ENCODE measurements around the gene MTM1. TPM values are rescaled to one million over a fixed set of nuclear protein-coding genes. Genes with fewer than 3 reads are reported as not detected.

Gene MTM1
- total and polyA plus RNA-seq, 5 donors, result 4.0 to 16.9 (median 15.2) TPM

DNA sequence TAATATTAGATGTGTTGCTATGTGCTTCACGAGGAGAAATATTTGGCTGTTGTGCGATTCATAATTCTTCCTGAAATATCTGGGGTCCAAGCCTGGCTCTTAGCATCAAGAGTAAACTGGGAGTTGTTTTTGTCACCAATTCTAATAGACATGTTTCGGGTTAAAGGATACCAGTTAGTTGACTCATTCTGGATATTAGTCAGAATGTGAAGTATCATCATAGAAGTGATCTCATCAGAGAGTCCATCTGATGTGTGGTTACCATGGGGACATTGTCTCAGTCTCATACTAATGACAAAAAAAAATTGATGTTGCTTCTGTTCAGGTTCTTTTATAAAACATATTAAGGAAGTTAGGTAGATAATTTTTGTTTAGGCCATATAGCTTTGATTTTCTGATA is 67.5 kb downstream of the MTM1 start:
- WGBS, result 80% methylated on average over 3 of the region's 3 CpGs
- Histone ChIP-seq H3K9me3 (ENCODE audit: control insufficient read depth, low read length) (no peaks in the 10 kb centered on the region), H3K4me3 (ENCODE audit: low read length) (no peak overlapping the region), H3K27me3 (ENCODE audit: control insufficient read depth, insufficient read depth) (no peaks in the 10 kb centered on the region), H3K4me1 (ENCODE audit: control insufficient read depth, insufficient read depth, low read length) (no peaks in the 10 kb centered on the region), H3K27ac (ENCODE audit: low read length) (no peak overlapping the region)
- intact Hi-C loops (cut with DNase I), result no loop called here
- no peak for DNase-seq
- no peak for ATAC-seq

DNA sequence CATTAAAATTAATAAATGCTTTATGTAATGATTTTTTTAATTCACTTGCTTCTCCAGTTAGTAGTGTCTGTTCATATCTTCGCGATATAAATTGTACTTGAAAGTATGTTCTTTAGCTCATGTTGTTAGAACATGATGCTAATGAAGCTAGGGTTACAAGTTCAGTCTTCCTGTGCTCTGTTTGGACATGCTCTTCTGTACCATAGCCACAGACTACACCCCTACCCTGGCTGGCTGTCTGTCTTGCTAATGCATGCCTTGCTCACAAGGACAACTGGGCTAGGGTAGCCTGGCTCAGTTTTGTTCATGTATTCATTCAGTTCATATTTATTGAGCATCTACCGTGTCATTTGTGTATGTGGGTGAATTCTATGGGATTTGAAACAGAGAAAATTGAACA is 74.0 kb downstream of the MTM1 start:
- Histone ChIP-seq H3K4me3 (ENCODE audit: low read length) (no peak overlapping the region), H3K9me3 (ENCODE audit: control insufficient read depth, low read length) (no peaks in the 10 kb centered on the region), H3K27me3 (ENCODE audit: control insufficient read depth, insufficient read depth) (no peaks in the 10 kb centered on the region), H3K27ac (ENCODE audit: low read length) (no peak overlapping the region), H3K4me1 (ENCODE audit: control insufficient read depth, insufficient read depth, low read length) (no peaks in the 10 kb centered on the region)
- intact Hi-C loops (cut with DNase I), result no loop called here
- no peak for ATAC-seq
- DNase-seq, result no peak
- 98% methylated on average over 3 of the region's 3 CpGs for WGBS

DNA sequence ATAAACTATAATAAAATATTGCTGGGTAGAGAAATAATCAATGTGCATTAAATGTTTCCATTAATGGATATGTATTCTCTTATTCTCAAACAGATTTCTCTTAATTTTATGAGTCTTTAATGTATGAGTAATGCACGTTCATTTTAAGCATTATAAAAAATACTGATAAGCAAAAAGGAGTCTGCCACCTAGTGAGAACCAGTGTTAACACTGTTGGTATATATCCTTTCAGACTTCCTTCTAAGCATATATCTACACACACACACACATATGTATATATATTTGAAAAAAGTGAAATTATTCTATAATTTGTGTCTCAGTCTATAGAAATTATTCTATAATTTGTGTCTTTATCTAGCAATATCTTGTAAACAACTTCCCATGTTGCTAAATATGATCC is 74.8 kb downstream of the MTM1 start:
- DNase-seq, result no peak
- Histone ChIP-seq H3K4me3 (ENCODE audit: low read length) (no peak overlapping the region), H3K27me3 (ENCODE audit: control insufficient read depth, insufficient read depth) (no peaks in the 10 kb centered on the region), H3K9me3 (ENCODE audit: control insufficient read depth, low read length) (no peaks in the 10 kb centered on the region), H3K27ac (ENCODE audit: low read length) (no peak overlapping the region), H3K4me1 (ENCODE audit: control insufficient read depth, insufficient read depth, low read length) (no peaks in the 10 kb centered on the region)
- WGBS, result 33% methylated on average over 1 of the region's 1 CpG
- ATAC-seq, result no peak
- intact Hi-C loops (cut with DNase I), result no loop called here

DNA sequence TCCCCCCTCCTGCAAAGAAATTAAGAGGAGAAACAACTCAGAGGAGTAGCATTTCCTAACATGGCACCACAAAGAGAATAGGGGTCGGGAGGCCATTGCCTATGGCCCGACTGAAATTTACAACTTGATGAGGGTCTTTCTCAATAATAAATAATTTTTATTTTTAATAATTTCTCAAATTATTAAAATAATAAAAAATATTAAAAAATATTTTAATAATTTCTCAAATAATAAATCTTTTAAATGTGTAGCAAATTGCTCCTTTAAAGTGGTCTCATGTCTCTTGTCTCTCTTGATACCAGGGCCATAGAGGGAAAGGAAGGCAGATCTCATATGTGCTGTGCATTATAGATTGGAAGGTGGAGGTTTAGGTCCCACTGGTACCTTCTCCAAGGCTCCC is 75.5 kb downstream of the MTM1 start:
- WGBS, result 98% methylated on average over 2 of the region's 2 CpGs
- Histone ChIP-seq H3K27ac (ENCODE audit: low read length) (no peak overlapping the region), H3K4me1 (ENCODE audit: control insufficient read depth, insufficient read depth, low read length) (no peaks in the 10 kb centered on the region), H3K27me3 (ENCODE audit: control insufficient read depth, insufficient read depth) (no peaks in the 10 kb centered on the region), H3K4me3 (ENCODE audit: low read length) (no peak overlapping the region), H3K9me3 (ENCODE audit: control insufficient read depth, low read length) (no peaks in the 10 kb centered on the region)
- ATAC-seq (no peak), DNase-seq (no peak)
- intact Hi-C loops (cut with DNase I), result no loop called here

DNA sequence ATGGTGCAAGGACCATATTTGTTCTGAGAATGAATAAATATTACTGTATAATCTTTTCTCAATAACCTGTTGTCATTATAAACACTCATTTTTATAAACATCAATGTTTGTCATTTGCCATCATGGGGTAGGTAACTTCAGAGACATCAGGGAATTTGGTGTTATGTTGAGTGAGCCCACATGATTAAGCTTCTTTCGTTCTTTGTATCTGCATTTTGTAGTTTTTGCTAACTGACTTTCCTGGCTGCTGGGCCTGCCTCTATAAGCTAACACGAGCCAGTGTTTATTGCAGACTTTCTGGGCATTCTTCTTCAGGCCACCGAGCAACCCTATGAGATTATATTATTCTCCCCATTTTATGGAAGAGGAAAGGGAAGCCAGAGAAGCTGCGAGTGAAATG is 76.0 kb downstream of the MTM1 start:
- ATAC-seq (no peak), DNase-seq (no peak)
- no peak overlapping the region for H3K27ac ChIP-seq (ENCODE audit: low read length)
- no peak overlapping the region for H3K4me3 ChIP-seq (ENCODE audit: low read length)
- WGBS, result 93% methylated on average over 4 of the region's 4 CpGs
- intact Hi-C loops (cut with DNase I), result no loop called here
- no peaks in the 10 kb centered on the region for H3K27me3 ChIP-seq (ENCODE audit: control insufficient read depth, insufficient read depth)
- H3K4me1 ChIP-seq (ENCODE audit: control insufficient read depth, insufficient read depth, low read length), result no peaks in the 10 kb centered on the region
- no peaks in the 10 kb centered on the region for H3K9me3 ChIP-seq (ENCODE audit: control insufficient read depth, low read length)

DNA sequence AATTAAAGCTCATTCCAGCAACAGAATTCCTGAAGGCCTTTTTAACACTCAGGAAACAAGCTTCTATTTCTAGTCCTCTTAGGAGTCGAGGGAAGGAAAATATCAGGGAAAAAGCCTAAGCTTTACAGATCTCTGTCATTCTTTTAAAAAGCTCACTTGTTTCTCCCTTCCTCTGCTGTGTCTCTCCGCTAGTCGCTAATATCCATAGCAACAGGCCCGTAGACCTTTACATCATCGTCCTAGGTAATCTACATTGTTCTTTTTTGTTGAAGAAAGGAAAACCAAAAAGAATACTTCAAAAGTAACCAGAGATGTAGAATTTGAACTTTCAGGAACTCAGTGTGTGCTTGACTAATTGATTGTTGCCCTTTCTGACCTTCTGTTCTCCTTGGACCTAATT is 78.9 kb downstream of the MTM1 start:
- intact Hi-C loops (cut with DNase I), result no loop called here
- no peak for DNase-seq
- Histone ChIP-seq H3K4me3 (ENCODE audit: low read length) (no peak overlapping the region), H3K4me1 (ENCODE audit: control insufficient read depth, insufficient read depth, low read length) (no peaks in the 10 kb centered on the region), H3K27ac (ENCODE audit: low read length) (no peak overlapping the region), H3K9me3 (ENCODE audit: control insufficient read depth, low read length) (no peaks in the 10 kb centered on the region), H3K27me3 (ENCODE audit: control insufficient read depth, insufficient read depth) (no peaks in the 10 kb centered on the region)
- WGBS, result 75% methylated on average over 5 of the region's 5 CpGs
- ATAC-seq, result no peak

DNA sequence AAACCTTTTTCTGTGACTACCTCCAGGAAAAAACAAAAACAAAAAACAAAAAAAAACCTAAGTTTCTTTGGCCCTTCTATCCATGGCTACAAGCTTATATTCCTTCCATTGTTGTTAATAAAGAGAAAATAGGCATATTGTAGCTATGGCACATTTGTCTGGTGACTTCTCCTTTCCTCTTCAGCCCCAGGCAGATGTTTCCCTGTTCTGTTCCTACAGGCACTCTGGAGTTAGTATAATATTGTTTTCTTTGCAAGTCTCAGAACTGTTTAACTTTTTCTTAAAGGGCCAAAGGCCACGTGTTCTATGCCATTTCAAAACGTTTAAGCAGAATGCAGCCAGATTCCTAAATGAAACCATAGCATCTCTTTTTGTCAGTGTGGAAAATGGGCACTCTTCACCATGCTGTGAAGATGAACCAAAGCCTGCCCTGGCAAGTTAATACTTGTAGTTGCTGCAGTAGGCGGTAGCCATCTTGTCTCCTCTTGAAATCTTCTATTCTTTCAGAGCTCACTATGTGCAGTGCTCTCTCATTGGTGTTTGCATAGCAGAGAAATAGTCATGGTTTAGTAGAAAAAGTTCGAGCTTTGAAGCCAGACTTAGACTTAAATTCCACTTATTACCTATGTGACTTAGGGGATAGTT is 80.0 kb downstream of the MTM1 start:
- no peaks in the 10 kb centered on the region for H3K9me3 ChIP-seq (ENCODE audit: control insufficient read depth, low read length)
- no peaks in the 10 kb centered on the region for H3K27me3 ChIP-seq (ENCODE audit: control insufficient read depth, insufficient read depth)
- H3K4me3 ChIP-seq (ENCODE audit: low read length), result no peak overlapping the region
- WGBS, result 80% methylated on average over 4 of the region's 4 CpGs
- H3K4me1 ChIP-seq (ENCODE audit: control insufficient read depth, insufficient read depth, low read length), result no peaks in the 10 kb centered on the region
- no peak overlapping the region for H3K27ac ChIP-seq (ENCODE audit: low read length)
- no peak for DNase-seq
- ATAC-seq, result no peak
- intact Hi-C loops (cut with DNase I), result no loop called here

DNA sequence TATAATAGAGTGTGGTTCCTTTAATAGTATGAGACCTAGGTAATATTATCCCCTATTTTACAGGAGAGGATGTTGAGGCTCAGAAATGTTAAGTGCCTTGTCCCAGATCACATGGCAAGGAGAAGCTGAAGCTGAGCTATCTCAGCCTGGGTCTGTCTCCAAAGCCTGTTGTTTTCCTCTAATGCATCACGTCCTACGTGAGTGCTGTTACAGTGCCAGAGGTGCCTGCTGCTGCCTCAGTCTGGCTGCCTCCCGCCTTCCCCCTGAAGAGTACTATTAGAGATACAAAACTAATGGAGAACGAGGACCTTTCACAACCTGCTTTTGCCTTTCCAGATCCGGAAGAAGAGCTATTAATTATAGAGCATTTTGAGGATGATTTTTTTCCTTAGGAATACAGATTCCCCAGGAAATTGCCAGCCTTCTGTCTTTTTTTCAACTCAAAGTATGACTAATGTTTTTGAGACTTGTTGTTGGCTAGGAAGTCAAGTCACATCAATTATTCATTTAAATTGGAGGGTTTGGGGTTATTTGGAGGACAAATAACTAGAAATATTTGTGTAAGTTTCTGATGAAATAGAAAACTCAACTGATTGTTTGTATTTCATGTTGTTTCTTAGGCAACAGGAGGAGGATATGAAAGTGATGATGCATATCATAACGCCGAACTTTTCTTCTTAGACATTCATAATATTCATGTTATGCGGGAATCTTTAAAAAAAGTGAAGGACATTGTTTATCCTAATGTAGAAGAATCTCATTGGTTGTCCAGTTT is 80.9 kb downstream of the MTM1 start:
- intact Hi-C loops (cut with DNase I), result no loop called here
- H3K9me3 ChIP-seq (ENCODE audit: control insufficient read depth, low read length), result no peaks in the 10 kb centered on the region
- no peak overlapping the region for H3K4me3 ChIP-seq (ENCODE audit: low read length)
- H3K27me3 ChIP-seq (ENCODE audit: control insufficient read depth, insufficient read depth), result no peaks in the 10 kb centered on the region
- no peaks in the 10 kb centered on the region for H3K4me1 ChIP-seq (ENCODE audit: control insufficient read depth, insufficient read depth, low read length)
- peak in 1 of 2 donors; percentile 31 for ATAC-seq
- WGBS, result 49% methylated on average over 8 of the region's 8 CpGs
- no peak overlapping the region for H3K27ac ChIP-seq (ENCODE audit: low read length)
- peak in 1 of 3 donors; percentile 50 for DNase-seq

DNA sequence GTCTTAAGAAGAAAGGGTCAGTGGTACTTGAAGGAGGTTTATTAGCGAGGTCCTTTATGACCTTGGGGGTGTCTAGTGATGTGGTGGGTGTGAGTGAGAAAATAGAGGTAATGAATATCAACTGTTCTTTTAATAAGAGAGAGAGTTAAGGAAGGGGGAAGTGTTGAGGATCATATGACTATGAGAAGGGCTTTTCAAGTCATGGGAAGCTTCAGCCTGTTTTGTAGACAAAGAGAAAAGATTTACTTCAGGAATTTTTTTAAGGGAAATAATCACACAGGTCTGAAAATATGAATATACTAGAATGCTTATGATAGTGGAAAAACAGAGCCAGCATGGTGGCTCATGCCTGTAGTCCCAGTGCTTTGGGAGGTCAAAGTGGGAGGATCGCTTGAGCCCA is 83.5 kb downstream of the MTM1 start:
- Histone ChIP-seq H3K4me3 (ENCODE audit: low read length) (no peak overlapping the region), H3K4me1 (ENCODE audit: control insufficient read depth, insufficient read depth, low read length) (no peaks in the 10 kb centered on the region), H3K27ac (ENCODE audit: low read length) (no peak overlapping the region), H3K9me3 (ENCODE audit: control insufficient read depth, low read length) (no peaks in the 10 kb centered on the region), H3K27me3 (ENCODE audit: control insufficient read depth, insufficient read depth) (no peaks in the 10 kb centered on the region)
- intact Hi-C loops (cut with DNase I), result no loop called here
- no peak for DNase-seq
- WGBS, result 99% methylated on average over 2 of the region's 2 CpGs
- ATAC-seq, result no peak

DNA sequence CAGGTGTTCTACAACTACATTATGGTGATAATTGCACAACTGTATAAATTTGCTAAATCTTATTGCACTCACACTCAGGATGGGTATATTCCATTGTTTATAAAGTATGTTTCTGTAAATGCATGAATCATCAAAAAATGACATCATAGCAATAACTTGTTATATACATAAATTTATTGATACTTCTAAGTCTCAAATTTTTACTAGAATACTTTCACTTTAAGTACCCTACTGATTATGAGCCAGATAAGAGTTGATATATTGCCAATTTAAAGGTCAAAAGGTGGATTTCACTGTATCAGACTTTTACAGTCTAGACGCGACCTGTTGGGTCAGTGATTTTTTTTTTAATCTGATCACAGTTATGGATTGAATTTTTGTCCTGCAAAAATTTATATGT is 87.4 kb downstream of the MTM1 start:
- Histone ChIP-seq H3K27ac (ENCODE audit: low read length) (no peak overlapping the region), H3K4me3 (ENCODE audit: low read length) (no peak overlapping the region), H3K9me3 (ENCODE audit: control insufficient read depth, low read length) (no peaks in the 10 kb centered on the region), H3K27me3 (ENCODE audit: control insufficient read depth, insufficient read depth) (no peaks in the 10 kb centered on the region), H3K4me1 (ENCODE audit: control insufficient read depth, insufficient read depth, low read length) (no peaks in the 10 kb centered on the region)
- DNase-seq (no peak), ATAC-seq (no peak)
- 87% methylated on average over 2 of the region's 2 CpGs for WGBS
- intact Hi-C loops (cut with DNase I), result no loop called here

DNA sequence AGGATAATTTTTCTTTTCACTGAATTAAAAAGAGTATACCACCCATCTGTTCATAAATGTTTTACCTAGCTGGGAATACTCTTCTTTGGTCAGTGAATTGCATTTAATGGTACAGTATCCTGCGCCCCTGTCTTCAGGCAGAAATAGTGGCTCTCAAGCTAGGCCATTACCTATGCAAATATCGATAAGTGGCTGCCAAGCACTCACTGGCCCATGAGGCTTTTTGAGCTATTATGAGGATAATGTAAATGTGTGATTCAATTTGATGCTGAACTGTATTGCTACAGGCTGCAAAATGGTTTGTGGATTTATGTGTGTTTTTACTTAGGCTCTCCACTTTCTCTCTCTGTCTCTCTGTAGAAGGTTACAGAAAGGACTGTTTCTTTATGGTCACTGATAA is 94.7 kb downstream of the MTM1 start:
- WGBS, result 86% methylated on average over 2 of the region's 2 CpGs
- Histone ChIP-seq H3K27ac (ENCODE audit: low read length) (no peak overlapping the region), H3K9me3 (ENCODE audit: control insufficient read depth, low read length) (no peaks in the 10 kb centered on the region), H3K4me3 (ENCODE audit: low read length) (no peak overlapping the region), H3K4me1 (ENCODE audit: control insufficient read depth, insufficient read depth, low read length) (no peaks in the 10 kb centered on the region), H3K27me3 (ENCODE audit: control insufficient read depth, insufficient read depth) (no peaks in the 10 kb centered on the region)
- no peak for ATAC-seq
- intact Hi-C loops (cut with DNase I), result no loop called here
- DNase-seq, result no peak
